ENCODE results near the gene BPIFB1.

BPIFB1 gene

GRCh38 chr20:33299111-33299603 is 16.1 kb downstream of the BPIFB1 start:
- peak; percentile 87 to 89 for DNase-seq

DNA sequence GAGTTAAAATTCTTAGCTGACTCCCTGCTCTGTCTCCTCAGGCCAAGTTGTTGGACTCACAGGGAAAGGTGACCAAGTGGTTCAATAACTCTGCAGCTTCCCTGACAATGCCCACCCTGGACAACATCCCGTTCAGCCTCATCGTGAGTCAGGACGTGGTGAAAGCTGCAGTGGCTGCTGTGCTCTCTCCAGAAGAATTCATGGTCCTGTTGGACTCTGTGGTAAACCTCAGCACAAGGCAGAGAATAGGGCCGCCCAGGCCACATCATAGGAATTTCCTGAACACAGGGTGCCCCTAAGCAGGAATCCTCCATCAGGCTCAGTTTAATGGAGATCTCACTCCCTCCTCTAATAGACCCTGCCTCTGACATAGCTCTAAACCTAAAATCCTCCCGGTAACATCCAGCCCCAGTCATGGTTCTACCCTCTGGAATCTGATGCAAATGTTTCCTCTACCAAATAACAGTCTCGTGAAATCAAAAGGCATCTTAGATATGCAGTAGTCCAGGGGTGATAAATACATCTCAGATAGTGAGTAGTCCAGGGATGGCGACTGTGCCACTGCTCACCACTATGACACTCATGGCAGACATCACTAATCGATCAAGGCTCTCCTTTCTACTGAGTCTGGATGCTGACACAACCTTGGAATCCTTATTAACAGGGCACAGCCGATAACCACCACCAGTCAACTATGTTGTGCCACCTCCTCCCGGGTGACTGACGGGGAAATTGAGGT is 18.3 kb downstream of the BPIFB1 start:
- DNase-seq, result no peak

GRCh38 chr20:33303595-33303994 is 20.6 kb downstream of the BPIFB1 start:
- DNase-seq, result no peak

- no peak for DNase-seq
These were observed 21.0 kb downstream of the BPIFB1 start for GRCh38 chr20:33304046-33304445.

GRCh38 chr20:33305589-33306057 is 22.6 kb downstream of the BPIFB1 start:
- DNase-seq, result no peak

DNA sequence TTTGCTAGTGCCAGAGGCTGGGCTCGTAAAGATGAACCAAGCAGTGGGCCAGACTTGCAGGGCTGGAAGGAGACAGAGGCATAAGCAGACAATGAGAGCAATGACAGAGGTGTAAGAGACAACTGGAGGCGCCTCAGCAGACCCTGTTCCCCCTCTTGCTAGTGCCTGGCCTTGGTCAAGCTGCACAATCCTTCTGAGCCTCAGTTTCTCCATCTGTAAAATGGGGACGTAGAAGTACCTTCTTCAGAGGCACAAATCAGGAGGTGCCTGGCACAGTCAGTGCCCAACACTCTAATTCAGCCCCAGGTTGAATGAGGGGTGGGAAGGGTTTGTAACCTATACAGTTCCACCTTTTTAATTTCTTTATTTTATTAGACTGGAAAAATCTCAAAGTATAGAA is 23.2 kb downstream of the BPIFB1 start:
- DNase-seq, result no peak

- DNase-seq, result no peak
These were observed 23.8 kb downstream of the BPIFB1 start for GRCh38 chr20:33306807-33307206.

GRCh38 chr20:33308668-33309067 is 25.7 kb downstream of the BPIFB1 start:
- DNase-seq, result no peak

GRCh38 chr20:33309631-33310030 is 26.6 kb downstream of the BPIFB1 start:
- DNase-seq, result no peak

GRCh38 chr20:33310327-33310899 is 27.4 kb downstream of the BPIFB1 start:
- DNase-seq, result no peak

DNA sequence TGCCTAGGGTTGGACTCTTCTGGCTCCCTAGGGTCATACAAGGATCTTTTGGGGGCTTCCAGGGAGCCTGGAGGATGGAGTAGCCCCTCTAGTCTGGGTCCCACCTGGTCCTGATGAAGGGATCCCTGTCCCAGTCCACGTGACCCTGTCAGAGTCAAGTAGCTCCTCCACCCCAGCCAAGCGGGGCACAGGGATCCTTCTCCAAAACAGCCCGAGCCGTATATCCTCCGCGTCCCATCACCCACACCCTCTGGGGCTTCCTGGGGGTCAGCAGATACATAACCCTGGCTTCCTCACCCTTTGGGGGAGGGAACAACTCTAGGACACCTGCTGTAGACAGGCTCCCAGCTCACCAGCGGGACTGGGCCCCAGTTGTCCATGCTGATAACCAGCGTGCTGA is 28.0 kb downstream of the BPIFB1 start:
- DNase-seq, result no peak

- no peak for DNase-seq
These were observed 29.0 kb downstream of the BPIFB1 start for GRCh38 chr20:33311996-33312395.

- no peak for DNase-seq
These were observed 29.6 kb downstream of the BPIFB1 start for GRCh38 chr20:33312583-33312982.

GRCh38 chr20:33313686-33314314 is 30.8 kb downstream of the BPIFB1 start:
- DNase-seq, result no peak

DNA sequence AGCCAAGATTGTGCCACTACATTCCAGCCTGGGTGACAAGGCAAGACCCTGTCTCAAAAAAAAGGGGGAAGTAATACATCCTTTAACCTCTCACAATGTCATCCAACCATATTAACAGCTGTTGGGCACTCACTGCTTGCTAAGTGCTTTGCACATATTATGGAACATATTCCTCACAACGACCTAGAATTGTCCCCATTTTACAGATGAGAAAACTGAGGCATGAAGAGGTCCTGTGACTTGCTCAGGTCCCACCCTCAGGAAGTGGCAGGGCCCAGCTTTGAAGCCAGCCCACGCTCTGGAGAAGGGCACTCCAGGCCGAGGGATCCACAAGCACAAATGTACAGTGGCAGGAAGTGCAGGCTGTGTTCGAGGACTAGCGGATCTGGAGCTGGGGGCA is 33.3 kb downstream of the BPIFB1 start:
- no peak for DNase-seq

DNA sequence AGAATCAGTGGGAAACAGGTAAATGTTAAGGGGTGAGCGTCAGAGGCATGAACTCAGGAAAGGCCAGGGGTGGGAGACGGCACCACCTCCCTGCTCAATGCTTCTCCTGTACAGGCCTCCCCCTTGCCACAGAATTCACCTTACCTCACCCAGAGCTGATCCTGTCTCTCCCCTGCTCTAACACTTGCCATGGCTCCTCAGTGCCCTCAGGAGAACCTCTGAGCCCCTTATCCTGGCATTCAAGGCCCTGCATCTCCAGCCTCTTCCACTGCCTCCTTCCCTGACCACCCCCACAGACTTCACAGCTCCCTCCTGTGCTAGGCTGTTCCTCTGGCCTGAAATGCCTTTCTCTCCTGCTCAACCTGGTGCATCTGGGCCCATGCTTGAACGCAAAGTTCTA is 33.9 kb downstream of the BPIFB1 start:
- DNase-seq, result no peak

- DNase-seq, result no peak
These were observed 34.5 kb downstream of the BPIFB1 start for GRCh38 chr20:33317424-33318095.

- DNase-seq, result no peak
These were observed 35.0 kb downstream of the BPIFB1 start for GRCh38 chr20:33318096-33318429.

DNA sequence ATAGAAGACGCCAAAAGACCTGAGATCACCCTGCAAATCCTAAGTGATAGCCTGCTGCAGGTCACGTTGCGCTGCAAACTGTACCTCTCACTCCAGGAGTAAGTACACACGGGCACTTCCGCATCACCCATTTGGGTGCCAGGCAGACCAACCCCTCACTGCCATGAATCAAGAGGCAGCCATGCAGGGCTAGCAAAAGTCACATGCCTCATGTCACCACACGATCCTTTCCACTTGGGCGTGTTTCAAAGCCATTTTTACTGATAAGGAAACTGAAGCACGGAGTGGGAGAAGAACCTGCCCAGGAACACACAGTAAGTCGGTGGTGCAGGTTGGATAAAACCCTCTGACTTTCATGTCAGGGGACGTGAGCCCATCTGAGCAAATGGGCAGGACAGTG is 37.0 kb downstream of the BPIFB1 start:
- DNase-seq, result no peak

DNA sequence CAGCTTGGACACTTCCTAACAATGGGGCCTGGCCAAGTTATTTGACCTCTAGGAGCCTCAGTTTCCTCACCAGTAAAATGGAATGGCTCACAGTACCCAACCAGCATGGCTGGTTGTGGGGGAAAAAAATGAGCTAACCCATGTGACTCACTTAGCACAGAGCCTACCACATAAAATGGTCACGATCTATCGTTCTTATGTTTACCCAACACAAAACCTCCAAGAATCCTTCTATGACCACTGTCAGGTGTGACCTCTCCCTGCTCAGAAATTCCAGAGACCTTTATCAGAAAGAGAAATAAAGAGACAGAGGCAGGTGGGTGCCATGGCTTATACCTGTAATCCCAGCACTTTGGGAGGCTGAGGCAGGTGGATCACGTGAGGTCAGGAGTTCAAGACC is 39.4 kb downstream of the BPIFB1 start:
- DNase-seq, result no peak

DNA sequence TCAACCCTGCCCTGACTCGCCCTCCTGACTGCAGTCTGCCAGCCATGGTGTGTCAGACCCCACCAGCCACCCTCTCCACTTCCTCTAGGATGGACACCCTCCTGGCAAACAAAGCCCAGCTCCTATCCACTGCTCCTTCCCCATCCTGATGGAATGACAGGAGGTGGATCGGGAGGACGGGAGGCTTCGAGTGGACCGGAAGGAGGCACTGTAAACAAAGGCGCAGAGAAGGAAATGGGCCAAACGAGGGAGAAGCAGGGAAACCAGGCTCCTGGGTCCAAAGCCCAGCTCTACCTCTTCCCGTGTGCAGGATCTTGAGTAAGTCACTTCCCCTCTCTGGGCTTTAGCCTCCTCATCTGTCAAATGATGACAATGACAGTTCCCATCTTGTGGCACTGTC is 40.2 kb downstream of the BPIFB1 start:
- DNase-seq, result no peak

GRCh38 chr20:33325350-33325749 is 42.3 kb downstream of the BPIFB1 start:
- no peak for DNase-seq
